Endothelial cell of umbilical vein (primary cell): Measurements from ENCODE around the gene SUPT3H.

Experiments used
- EZH2 ChIP-seq: IDR thresholded peaks from 2 replicates; pipeline ENCODE4 v1.6.1; 2012; ENCODE audit warnings: borderline replicate concordance, low read depth, mild to moderate bottlenecking, moderate library complexity, low read length, inconsistent platforms; ENCODE audit not compliant: severe bottlenecking
- FOS ChIP-seq: IDR thresholded peaks from 2 replicates; pipeline ENCODE4 v1.6.1; 2011; ENCODE audit warnings: mild to moderate bottlenecking, low read length, moderate library complexity, borderline replicate concordance; ENCODE audit not compliant: insufficient read depth
- JUN ChIP-seq: IDR thresholded peaks from 2 replicates; pipeline ENCODE4 v1.6.1; 2011; ENCODE audit warnings: borderline replicate concordance, low read depth; ENCODE audit not compliant: insufficient read length, insufficient read depth
- MYC ChIP-seq: IDR thresholded peaks from one replicate; pipeline ENCODE4 v1.6.1; 2011; ENCODE audit warnings: mild to moderate bottlenecking, low read depth, low read length
- POLR2A ChIP-seq: IDR thresholded peaks from 2 replicates; pipeline ENCODE4 v1.6.1; 2012; ENCODE audit warnings: low read depth, mild to moderate bottlenecking, control low read depth, low read length
- POLR2AphosphoS5 ChIP-seq: IDR thresholded peaks from 2 replicates; pipeline ENCODE4 v1.6.1; 2012; ENCODE audit warnings: low read depth, mild to moderate bottlenecking, control low read depth, low read length, moderate library complexity; ENCODE audit not compliant: insufficient read depth
- TF ChIP-seq, protein P1 (sequence below), 2 donors: IDR thresholded peaks; 1 replicate in 1 of 2; 2 replicates in 1 of 2; pipeline ENCODE4 v1.5.1; 2011; ENCODE audit warnings: low read length in 2 of 2, mild to moderate bottlenecking in 2 of 2, moderate library complexity in 2 of 2, control low read depth in 1 of 2, inconsistent platforms in 1 of 2, low read depth in 1 of 2; ENCODE audit not compliant: insufficient read depth in 1 of 2; ENCODE audit errors: extremely low read depth in 1 of 2
- TF ChIP-seq, protein P2 (sequence below): IDR thresholded peaks from 2 replicates; pipeline ENCODE4 v1.6.1; 2011; ENCODE audit not compliant: insufficient read depth, insufficient read length

DNA sequence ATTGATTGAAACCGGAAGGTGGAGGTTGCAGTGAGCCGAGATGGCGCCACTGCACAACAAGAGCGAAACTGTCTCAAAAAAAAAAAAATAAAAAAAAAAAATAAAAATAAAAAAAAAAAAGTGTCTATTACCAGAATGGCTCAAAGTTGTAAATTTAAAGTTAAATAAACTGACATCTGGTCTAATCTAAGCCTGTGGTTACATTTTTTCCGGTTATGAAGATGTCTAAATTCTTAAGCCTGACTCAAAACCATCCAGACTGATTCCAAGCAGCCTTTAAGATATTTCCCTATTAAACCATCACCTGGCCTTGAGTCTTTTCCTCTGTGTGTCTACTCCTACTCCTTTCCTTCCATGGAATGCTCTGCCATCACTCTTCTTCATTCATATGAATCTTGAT, 421.3 kb downstream of the SUPT3H start:
- TF ChIP-seq, protein P1, sequence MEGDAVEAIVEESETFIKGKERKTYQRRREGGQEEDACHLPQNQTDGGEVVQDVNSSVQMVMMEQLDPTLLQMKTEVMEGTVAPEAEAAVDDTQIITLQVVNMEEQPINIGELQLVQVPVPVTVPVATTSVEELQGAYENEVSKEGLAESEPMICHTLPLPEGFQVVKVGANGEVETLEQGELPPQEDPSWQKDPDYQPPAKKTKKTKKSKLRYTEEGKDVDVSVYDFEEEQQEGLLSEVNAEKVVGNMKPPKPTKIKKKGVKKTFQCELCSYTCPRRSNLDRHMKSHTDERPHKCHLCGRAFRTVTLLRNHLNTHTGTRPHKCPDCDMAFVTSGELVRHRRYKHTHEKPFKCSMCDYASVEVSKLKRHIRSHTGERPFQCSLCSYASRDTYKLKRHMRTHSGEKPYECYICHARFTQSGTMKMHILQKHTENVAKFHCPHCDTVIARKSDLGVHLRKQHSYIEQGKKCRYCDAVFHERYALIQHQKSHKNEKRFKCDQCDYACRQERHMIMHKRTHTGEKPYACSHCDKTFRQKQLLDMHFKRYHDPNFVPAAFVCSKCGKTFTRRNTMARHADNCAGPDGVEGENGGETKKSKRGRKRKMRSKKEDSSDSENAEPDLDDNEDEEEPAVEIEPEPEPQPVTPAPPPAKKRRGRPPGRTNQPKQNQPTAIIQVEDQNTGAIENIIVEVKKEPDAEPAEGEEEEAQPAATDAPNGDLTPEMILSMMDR (IDR thresholded peaks at IDR 0.05; ENCODE audit: extremely low read depth in 1 of 2, insufficient read depth in 1 of 2, low read depth in 1 of 2, low read length in 2 of 2), result no peak
- TF ChIP-seq POLR2A (no peak), POLR2AphosphoS5 (no peak), MYC (no peak), EZH2 (no peak), FOS (no peak), JUN (no peak)
- TF ChIP-seq, protein P2, sequence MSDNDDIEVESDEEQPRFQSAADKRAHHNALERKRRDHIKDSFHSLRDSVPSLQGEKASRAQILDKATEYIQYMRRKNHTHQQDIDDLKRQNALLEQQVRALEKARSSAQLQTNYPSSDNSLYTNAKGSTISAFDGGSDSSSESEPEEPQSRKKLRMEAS, result no peak
